ENCODE data around the gene PRM2.

DNA sequence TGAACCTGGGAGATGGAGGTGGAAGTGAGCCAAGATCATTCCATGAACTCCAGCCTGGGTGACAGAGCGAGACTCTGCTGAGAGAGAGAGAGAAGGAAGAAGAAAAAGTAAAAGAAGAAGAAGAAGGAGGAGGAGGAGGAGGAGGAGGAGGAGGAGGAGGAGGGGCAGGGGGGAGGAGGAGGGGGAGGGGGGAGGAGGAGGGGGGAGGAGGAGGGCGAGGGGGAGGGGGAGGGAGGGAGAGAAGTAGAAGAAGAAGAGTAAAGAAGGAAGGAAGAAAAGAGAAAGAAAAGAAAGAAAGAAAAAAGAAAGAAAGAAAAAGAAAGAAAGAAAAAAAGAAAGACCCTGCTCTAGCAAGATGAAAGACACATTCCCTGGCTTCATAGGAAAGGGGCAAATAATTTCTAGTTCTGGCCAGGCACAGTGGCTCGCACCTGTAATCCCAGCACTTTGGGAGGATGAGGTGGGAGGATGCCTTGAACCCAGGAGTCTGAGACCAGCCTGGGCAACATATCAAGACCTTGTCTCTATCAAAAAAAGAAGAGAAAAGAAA is 43.9 kb downstream of the PRM2 start:
- no peak for TF ChIP-seq RARB (CRISPR knock-in tag; IDR thresholded peaks at IDR 0.05)
- TF ChIP-seq, protein P1, sequence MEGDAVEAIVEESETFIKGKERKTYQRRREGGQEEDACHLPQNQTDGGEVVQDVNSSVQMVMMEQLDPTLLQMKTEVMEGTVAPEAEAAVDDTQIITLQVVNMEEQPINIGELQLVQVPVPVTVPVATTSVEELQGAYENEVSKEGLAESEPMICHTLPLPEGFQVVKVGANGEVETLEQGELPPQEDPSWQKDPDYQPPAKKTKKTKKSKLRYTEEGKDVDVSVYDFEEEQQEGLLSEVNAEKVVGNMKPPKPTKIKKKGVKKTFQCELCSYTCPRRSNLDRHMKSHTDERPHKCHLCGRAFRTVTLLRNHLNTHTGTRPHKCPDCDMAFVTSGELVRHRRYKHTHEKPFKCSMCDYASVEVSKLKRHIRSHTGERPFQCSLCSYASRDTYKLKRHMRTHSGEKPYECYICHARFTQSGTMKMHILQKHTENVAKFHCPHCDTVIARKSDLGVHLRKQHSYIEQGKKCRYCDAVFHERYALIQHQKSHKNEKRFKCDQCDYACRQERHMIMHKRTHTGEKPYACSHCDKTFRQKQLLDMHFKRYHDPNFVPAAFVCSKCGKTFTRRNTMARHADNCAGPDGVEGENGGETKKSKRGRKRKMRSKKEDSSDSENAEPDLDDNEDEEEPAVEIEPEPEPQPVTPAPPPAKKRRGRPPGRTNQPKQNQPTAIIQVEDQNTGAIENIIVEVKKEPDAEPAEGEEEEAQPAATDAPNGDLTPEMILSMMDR (IDR thresholded peaks at IDR 0.05), result no peak
- TF ChIP-seq CHD2 (IDR thresholded peaks at IDR 0.05; ENCODE audit: low read length, partially characterized antibody), result no peak
- no peak for TF ChIP-seq EP300 (IDR thresholded peaks at IDR 0.05)
- no peak for TF ChIP-seq CEBPB (IDR thresholded peaks at IDR 0.05)
- no peak for TF ChIP-seq POLR2A (IDR thresholded peaks at IDR 0.05; ENCODE audit: low read length)
- no peak for TF ChIP-seq REST (IDR thresholded peaks at IDR 0.05)
- no peak for TF ChIP-seq POLR2AphosphoS2 (conservative IDR thresholded peaks at IDR 0.05; ENCODE audit: low read length)

Data from A549 (cell line).